ENCODE results near the gene FGF21. TPM values are rescaled to one million over a fixed set of nuclear protein-coding genes. Genes with fewer than 3 reads are reported as not detected.
A peak's percentile ranks its signal among the peaks of the same experiment; 100 is the strongest.

FGF21 gene
- polyA plus RNA-seq, 2 of the 4 experiments (the other 2 are of a cell fraction), result 0.06 TPM; not detected in 1

GRCh38 chr19:48735031-48735615, 20.2 kb upstream of the FGF21 start (continued):
- TF ChIP-seq GATA3 (IDR thresholded peaks at IDR 0.05; ENCODE audit: borderline replicate concordance) (no peak), EP300 (IDR thresholded peaks at IDR 0.05) (no peak), MYC (IDR thresholded peaks at IDR 0.05; ENCODE audit: borderline replicate concordance, low read length) (no peak), E2F6 (IDR thresholded peaks at IDR 0.05; ENCODE audit: borderline replicate concordance, low read depth) (no peak), ZFP36 (IDR thresholded peaks at IDR 0.05; ENCODE audit: borderline replicate concordance, partially characterized antibody) (no peak)

- FAIRE-seq, result no peak
Observed at GRCh38 chr19:48737360-48737998, 17.8 kb upstream of the FGF21 start.

GRCh38 chr19:48738557-48739403, 16.5 kb upstream of the FGF21 start:
- ChIA-PET POLR2A (interaction anchor here (0.6 to 2.0 kb wide), 12 partner anchors 14 to 255 kb away, joined by 3 to 15 read pairs (median 4); partner anchors contain the start of genes CA11, GYS1, PPP1R15A and RUVBL2), CTCF (interaction anchor here (0.6 to 5.4 kb wide), 49 partner anchors 8 to 359 kb away, joined by 3 to 69 read pairs (median 5); partner anchors contain the start of genes CA11, FUT2, IZUMO1 and PPP1R15A)
- peak overlapping the region; percentile 100 for H3K4me2 ChIP-seq
- no peak for FAIRE-seq
- WGBS (ENCODE audit: missing lambda C conversion rate), result 10% methylated on average over 24 of the region's 96 CpGs
- H3K27ac ChIP-seq, result peak overlapping the region; percentile 82 to 89
- peak; percentile 87 to 95 for DNase-seq (ENCODE audit: low read depth in 1 of 2, low spot score in 1 of 2)
- H3K4me1 ChIP-seq, result peaks cover 16% of the 10 kb centered on the region
- ATAC-seq, result peak; percentile 80 to 85
- H3K9me3 ChIP-seq, result no peaks in the 10 kb centered on the region
- peak overlapping the region; percentile 59 for H3K4me3 ChIP-seq
- TF ChIP-seq CTCF (IDR thresholded peaks at IDR 0.05) (peak; percentile 92), EP300 (IDR thresholded peaks at IDR 0.05) (no peak), POLR2A (IDR thresholded peaks at IDR 0.05; ENCODE audit: low read length) (peak; percentile 64), HMGXB4 (CRISPR knock-in tag; IDR thresholded peaks at IDR 0.05; ENCODE audit: borderline replicate concordance) (peak; percentile 53; the same call in 1 of the 2 replicates), REST (IDR thresholded peaks at IDR 0.05) (no peak), ZC3H11A (IDR thresholded peaks at IDR 0.05) (no peak), ZSCAN20 (CRISPR knock-in tag; IDR thresholded peaks at IDR 0.05) (no peak), KDM1A (IDR thresholded peaks at IDR 0.05; ENCODE audit: low read depth) (no peak), HDAC2 (IDR thresholded peaks at IDR 0.05) (no peak), MAX (IDR thresholded peaks at IDR 0.05) (peak; percentile 98), NR3C1 (IDR thresholded peaks at IDR 0.05) (no peak), BHLHE40 (IDR thresholded peaks at IDR 0.05; ENCODE audit: low read depth, low read length) (no peak), ZFP36 (IDR thresholded peaks at IDR 0.05; ENCODE audit: borderline replicate concordance, partially characterized antibody) (no peak), MAZ (IDR thresholded peaks at IDR 0.05; ENCODE audit: borderline replicate concordance, low read depth, low read length) (0 out of 2 replicates have a peak, but pooled peaks have one; percentile 36)

More at GRCh38 chr19:48737360-48737998, 17.8 kb upstream of the FGF21 start:
- ATAC-seq, result peak in 1 of 2 experiments; percentile 5; a peak in 3 of 6 replicates
- CTCF ChIA-PET, result interaction anchor here (1.2 to 5.4 kb wide), 9 partner anchors 10 to 62 kb away, joined by 4 to 69 read pairs (median 11); partner anchors contain the start of gene IZUMO1
- no peak overlapping the region for H3K27ac ChIP-seq
- POLR2A ChIA-PET, result interaction anchor here (1.0 kb wide), 1 partner anchor 17 kb away, joined by 4 read pairs; no protein-coding TSS in a partner anchor
- DNase-seq (ENCODE audit: low read depth in 1 of 2, low spot score in 1 of 2), result peak; percentile 55 to 68
- no peak overlapping the region for H3K4me3 ChIP-seq
- TF ChIP-seq ATOH8 (CRISPR knock-in tag; IDR thresholded peaks at IDR 0.05; ENCODE audit: low read depth) (no peak), RARB (CRISPR knock-in tag; IDR thresholded peaks at IDR 0.05) (no peak), HOXA7 (CRISPR knock-in tag; IDR thresholded peaks at IDR 0.05) (no peak), HOXB13 (CRISPR knock-in tag; IDR thresholded peaks at IDR 0.05; ENCODE audit: low read depth) (no peak), CEBPB (IDR thresholded peaks at IDR 0.05) (no peak), RAD21 (conservative IDR thresholded peaks at IDR 0.05 in 1 of 2, IDR thresholded peaks at IDR 0.05 in 1 of 2) (no peak), GATA3 (IDR thresholded peaks at IDR 0.05; ENCODE audit: borderline replicate concordance) (no peak), SREBF2 (IDR thresholded peaks at IDR 0.05) (no peak), ZSCAN20 (CRISPR knock-in tag; IDR thresholded peaks at IDR 0.05) (no peak), ZFP36 (IDR thresholded peaks at IDR 0.05; ENCODE audit: borderline replicate concordance, partially characterized antibody) (no peak)
- H3K4me2 ChIP-seq, result no peak overlapping the region
- H3K4me1 ChIP-seq, result peaks cover 16% of the 10 kb centered on the region
- WGBS (ENCODE audit: missing lambda C conversion rate), result 77% methylated on average over 22 of the region's 22 CpGs
- no peaks in the 10 kb centered on the region for H3K9me3 ChIP-seq

All from A549 (cell line).